HG02798 (cell line): ENCODE data around the gene MPP4.

ENCODE experiments used
- ATAC-seq: cut with Tn5 transposase; IDR thresholded peaks from one replicate; pipeline ENCODE4 v1.9.1; 2021; ENCODE audit warnings: mild to moderate bottlenecking; ENCODE audit not compliant: unreplicated experiment, poor library complexity

Gene MPP4, protein sequence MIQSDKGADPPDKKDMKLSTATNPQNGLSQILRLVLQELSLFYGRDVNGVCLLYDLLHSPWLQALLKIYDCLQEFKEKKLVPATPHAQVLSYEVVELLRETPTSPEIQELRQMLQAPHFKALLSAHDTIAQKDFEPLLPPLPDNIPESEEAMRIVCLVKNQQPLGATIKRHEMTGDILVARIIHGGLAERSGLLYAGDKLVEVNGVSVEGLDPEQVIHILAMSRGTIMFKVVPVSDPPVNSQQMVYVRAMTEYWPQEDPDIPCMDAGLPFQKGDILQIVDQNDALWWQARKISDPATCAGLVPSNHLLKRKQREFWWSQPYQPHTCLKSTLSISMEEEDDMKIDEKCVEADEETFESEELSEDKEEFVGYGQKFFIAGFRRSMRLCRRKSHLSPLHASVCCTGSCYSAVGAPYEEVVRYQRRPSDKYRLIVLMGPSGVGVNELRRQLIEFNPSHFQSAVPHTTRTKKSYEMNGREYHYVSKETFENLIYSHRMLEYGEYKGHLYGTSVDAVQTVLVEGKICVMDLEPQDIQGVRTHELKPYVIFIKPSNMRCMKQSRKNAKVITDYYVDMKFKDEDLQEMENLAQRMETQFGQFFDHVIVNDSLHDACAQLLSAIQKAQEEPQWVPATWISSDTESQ

DNA sequence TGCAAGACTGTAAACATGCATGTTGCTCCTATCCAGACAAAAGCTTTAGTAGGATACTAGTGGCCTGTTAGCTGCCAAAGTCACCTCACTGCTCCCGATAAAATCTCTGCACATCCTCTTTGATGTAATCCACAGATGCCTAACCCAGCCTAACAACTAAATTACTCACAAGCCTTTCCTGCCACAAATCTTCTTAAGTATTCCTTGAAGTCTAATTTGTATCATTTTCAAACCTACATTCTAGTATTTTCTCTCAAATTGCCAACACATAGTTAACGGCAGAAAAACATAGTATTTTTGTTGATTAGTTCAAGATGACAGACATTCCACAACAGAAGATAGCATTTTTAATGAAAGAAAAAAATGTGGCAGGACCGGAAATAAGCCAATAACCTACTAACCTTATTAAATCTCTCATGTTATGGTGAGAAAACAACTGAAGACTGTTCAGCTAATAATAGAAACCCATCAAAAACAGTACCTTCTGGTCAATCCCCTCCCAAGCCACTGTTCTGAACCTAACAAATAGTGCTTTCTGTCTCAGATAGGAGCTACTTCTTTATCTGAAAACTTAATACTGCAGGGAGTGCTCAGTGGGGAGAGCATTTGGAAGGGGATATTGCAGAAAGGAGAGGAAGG, at the start of gene MPP4:
MPP4 (minus strand) TSS at position 57 of the 639 bp plus-strand sequence. CDS start 4,690 bp downstream, outside the sequence.
- ATAC-seq = no peak

DNA sequence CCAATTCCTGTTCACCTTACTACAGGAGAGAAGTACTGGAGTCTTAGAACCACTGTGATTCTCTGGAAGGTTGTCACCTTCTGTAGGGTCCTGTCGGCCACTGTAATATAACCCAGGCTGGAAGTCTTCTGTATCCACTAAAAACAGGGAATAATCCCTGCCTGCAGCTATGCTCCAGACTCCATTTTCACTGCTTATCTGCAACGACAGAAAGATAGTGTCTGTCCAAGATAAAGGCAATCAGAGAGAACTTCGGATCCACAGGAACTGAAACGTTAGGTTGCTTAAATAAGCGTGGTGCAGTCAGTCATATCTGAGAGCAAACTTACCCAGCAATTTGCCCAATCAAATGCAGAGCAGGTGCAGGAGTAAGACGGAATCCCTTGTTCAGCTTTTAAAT, 48.1 kb upstream of the MPP4 start:
- no peak for ATAC-seq

DNA sequence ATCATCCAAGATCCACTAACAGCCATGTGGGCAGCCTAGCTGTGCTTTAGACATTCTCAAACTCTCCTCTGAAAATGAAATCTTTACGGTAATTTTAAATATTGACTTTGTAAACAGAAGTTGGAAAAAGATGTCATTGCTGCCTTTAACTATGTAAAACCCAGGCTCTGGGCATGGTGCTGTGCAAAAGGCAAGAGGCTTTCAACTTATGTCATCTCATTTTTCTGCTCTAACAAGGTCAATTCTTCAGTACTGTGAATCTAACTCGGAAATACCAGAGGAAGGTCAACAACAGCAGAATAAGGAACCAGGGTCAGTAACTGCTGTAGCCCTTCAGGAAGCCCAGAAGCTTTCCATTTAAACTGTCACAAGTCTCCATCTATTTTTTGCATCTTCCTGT, 37.0 kb upstream of the MPP4 start:
- ATAC-seq = no peak

GRCh38 chr2:201734111-201734510, 35.7 kb upstream of the MPP4 start:
- no peak for ATAC-seq

- ATAC-seq = no peak
These were observed 35.1 kb upstream of the MPP4 start for GRCh38 chr2:201733544-201733943.

GRCh38 chr2:201730651-201731285, 32.3 kb upstream of the MPP4 start:
- ATAC-seq = no peak

- no peak for ATAC-seq
These were observed 17.0 kb upstream of the MPP4 start for GRCh38 chr2:201715459-201715858.

DNA sequence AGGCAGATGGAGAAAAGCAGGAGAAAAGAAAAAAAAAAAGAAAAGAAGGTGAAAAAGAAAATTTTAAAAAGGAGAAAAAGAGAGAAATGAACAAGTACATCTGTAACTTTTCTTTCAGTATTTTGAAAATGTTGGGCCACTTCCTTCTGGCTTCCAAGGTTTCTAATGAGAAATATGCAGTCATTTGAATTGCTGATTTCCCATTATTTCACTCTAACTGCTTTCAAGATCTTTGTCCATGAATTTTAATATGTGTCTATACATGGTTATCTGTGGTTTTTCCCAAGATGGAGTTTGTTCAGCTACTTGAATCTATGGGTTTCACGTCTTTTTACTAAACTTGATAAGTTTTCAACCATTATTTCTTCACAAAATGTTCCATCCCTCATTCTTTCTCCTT, 14.3 kb upstream of the MPP4 start:
- ATAC-seq = no peak

- no peak for ATAC-seq
These were observed 11.3 kb upstream of the MPP4 start for GRCh38 chr2:201709747-201710146.

GRCh38 chr2:201709049-201709448, 10.6 kb upstream of the MPP4 start:
- ATAC-seq = no peak

DNA sequence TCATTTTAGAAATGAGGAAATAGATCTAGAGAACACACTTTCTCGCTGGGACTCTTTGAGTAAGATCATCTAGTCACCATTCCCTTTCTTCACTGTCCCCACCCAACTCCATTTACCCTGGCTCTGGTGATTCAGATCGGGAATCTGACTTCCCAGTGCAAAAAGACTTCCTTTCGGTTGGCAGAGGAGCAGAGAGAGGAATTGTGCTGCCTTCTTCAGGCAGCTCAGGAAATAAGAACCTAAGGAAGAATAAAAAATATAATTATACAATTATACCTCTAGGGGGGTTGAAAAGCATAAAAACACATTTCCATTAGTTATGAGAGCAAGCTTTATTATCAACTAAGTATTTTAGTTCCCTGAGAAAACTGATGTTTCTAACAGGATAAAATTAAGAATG, 9.3 kb upstream of the MPP4 start:
- no peak for ATAC-seq

- no peak for ATAC-seq
These were observed 8.7 kb upstream of the MPP4 start for GRCh38 chr2:201707142-201707541.

GRCh38 chr2:201704536-201704935, 6.1 kb upstream of the MPP4 start:
- no peak for ATAC-seq

GRCh38 chr2:201701646-201702045, 3.2 kb upstream of the MPP4 start:
- ATAC-seq = no peak

DNA sequence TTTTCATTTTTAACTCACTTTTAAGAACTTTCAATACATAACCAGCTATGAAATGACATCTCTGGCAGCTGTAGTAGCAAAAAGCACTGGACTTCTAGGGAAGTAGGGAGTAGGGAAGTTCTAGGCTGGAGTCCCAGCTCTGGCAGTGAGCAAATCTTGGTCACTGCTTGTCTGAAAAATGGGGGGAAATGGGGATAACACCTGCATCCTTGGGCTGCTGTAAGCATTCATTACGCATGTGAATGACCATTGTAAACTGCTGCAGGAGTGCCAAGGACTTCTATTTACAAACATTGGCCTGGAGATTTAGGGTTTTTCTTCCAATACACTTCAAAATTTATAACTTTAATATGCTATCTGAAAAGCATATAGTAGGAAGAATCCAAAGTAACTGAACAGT, 972 bp upstream of the MPP4 start:
- no peak for ATAC-seq

GRCh38 chr2:201697899-201698298, 545 bp downstream of the MPP4 start:
- ATAC-seq = no peak

DNA sequence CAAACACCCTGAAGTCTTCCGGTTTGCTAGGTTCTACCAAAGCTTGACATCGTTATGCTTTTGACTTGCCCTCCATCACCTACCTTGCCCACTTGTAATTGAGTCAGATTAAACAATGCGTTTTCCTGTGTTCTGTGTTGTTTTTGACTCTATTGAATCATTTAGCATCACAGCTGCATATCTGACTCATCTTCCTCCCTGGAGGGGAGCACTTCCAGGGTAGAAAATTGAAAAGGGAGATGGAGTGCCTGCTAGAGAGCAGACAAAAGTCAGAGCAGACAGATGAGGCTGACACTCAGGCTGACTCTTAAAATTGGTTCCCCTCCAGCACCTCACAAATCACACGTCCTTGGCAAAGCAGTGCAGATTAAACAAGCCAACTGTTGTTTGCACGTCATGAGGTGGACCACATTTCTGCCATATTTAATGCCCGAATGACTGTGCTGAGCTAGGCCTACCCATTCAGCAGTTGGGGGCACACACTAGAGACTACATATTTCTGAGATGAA, 2.2 kb downstream of the MPP4 start:
- ATAC-seq = no peak

DNA sequence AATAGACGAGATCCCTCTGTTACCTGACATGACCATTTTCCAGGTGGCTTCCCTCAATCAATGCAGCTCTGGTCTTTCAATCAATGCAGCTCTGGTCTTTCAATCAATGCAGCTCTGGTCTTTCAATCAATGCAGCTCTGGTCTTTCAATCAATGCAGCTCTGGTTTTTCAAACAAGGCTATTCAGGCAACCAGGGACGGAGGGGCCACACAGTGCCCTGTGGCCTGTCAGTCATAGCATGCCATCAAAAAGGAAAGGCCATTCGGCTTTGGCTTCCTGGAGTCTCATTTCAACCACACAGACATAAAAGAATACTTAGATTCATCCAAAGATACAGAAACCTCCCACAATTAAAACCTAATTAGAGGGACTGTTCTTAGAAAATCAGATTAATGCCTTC, 13.3 kb downstream of the MPP4 start:
- ATAC-seq = no peak

GRCh38 chr2:201680743-201681142, 17.7 kb downstream of the MPP4 start:
- no peak for ATAC-seq

DNA sequence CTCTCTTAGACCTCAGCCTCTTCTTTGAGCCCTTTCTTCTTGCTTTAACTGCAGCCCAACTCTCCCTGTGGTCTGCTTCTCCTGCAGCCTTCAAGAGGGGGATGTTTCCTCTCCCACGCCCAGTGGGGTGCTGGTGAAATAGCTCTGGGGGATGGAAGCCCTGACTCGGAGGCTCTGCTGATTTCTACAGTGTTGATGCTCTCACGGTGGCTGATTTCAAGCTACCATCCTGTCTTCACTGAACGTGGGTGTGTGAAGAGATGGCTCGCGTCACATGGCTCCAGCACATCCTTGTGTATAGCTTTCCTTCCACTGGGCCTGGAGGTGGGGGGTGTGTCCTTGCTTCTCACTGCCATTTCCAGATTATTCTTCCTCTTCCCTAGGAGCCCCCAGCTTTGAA, 20.0 kb downstream of the MPP4 start:
- ATAC-seq = no peak

DNA sequence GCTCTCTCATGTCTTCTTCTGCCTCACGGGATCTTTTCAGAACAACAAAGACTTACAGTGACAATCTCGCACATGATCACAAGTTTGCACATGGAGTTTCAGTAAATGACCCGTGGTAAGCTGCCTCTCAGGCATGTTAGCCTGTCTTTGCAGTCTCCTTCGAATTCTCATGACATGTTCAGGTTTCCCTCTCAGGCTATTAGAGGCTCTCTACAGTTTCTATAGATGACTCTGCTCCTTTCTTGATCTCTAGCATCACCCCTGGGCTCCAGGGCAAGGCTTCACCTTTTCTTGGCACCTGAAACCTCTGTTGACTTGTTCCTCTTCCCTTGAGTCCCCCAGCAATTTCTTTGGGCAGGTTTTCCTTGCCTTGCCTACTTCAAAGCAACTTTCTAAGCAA, 23.0 kb downstream of the MPP4 start:
- no peak for ATAC-seq
